HEK293 (cell line): ENCODE measurements around the gene ARID1A.

ENCODE experiments used
- CTCF ChIA-PET: fragments of 350-600 bp; formaldehyde crosslinking; extraction: SDS; loops from one replicate; lab custom pipeline; 2021; ENCODE audit warnings: antibody characterized with exemption; lab: Yijun Ruan, JAX
- POLR2A ChIA-PET: fragments of 300-600 bp; formaldehyde crosslinking; extraction: SDS; loops from one replicate; lab custom pipeline; 2020; ENCODE audit warnings: antibody characterized with exemption, inconsistent platforms; lab: Yijun Ruan, JAX
- H3K27ac ChIP-seq: fragments of 200-500 bp; sonication (Bioruptor generic); 2 replicates; pipeline ENCODE4 v1.5.1; 2014; ENCODE audit warnings: low read depth, low read length, control low read depth, inconsistent platforms; ENCODE audit errors: extremely low read depth
- H3K36me3 ChIP-seq, 2 experiments: fragments of 200-500 bp in 1 of 2; sonication (Bioruptor generic) in 1 of 2; 1 replicate in 1 of 2; 2 replicates in 1 of 2; pipeline ENCODE4 v1.5.1; 2014 to 2017; ENCODE audit warnings: inconsistent platforms in 2 of 2, low read length in 2 of 2; ENCODE audit not compliant: control insufficient read depth in 2 of 2, insufficient read depth in 1 of 2
- H3K4me1 ChIP-seq: fragments of 200-500 bp; sonication (Bioruptor generic); 2 replicates; pipeline ENCODE4 v1.5.1; 2014; ENCODE audit warnings: mild to moderate bottlenecking, low read length, inconsistent platforms; ENCODE audit not compliant: control insufficient read depth, insufficient read depth
- H3K4me3 ChIP-seq: 2 replicates; pipeline ENCODE4 v1.5.1; 2011; ENCODE audit warnings: low read depth, mild to moderate bottlenecking, control low read depth, low read length, moderate library complexity
- H3K9me3 ChIP-seq: fragments of 200-500 bp; sonication (Bioruptor generic); 2 replicates; pipeline ENCODE4 v1.5.1; 2014; ENCODE audit warnings: low read depth, low read length, inconsistent platforms; ENCODE audit not compliant: control insufficient read depth, insufficient read depth
- GLIS1 ChIP-seq: fragments of 450-650 bp; formaldehyde crosslinking; IDR thresholded peaks from 2 replicates; pipeline ENCODE4 v1.5.1; 2016; ENCODE audit warnings: missing biosample characterization, missing genetic modification characterization
- GLIS2 ChIP-seq: fragments of 450-650 bp; formaldehyde crosslinking; IDR thresholded peaks from 2 replicates; pipeline ENCODE4 v1.5.1; 2016; ENCODE audit warnings: missing biosample characterization, missing genetic modification characterization
- KLF7 ChIP-seq: fragments of 450-650 bp; formaldehyde crosslinking; IDR thresholded peaks from 2 replicates; pipeline ENCODE4 v1.5.1; 2016; ENCODE audit warnings: missing biosample characterization, missing genetic modification characterization, borderline replicate concordance
- KLF8 ChIP-seq: fragments of 450-650 bp; formaldehyde crosslinking; IDR thresholded peaks from 2 replicates; pipeline ENCODE4 v1.5.1; 2016; ENCODE audit warnings: missing biosample characterization, missing genetic modification characterization
- KLF9 ChIP-seq: fragments of 450-650 bp; formaldehyde crosslinking; IDR thresholded peaks from 2 replicates; pipeline ENCODE4 v1.5.1; 2016; ENCODE audit warnings: missing biosample characterization, missing genetic modification characterization, low read depth
- RBAK ChIP-seq: fragments of 450-650 bp; formaldehyde crosslinking; IDR thresholded peaks from 2 replicates; pipeline ENCODE4 v1.5.1; 2016; ENCODE audit warnings: missing biosample characterization, missing genetic modification characterization
- TCF7L2 ChIP-seq: IDR thresholded peaks from 2 replicates; pipeline ENCODE4 v1.6.1; 2011; ENCODE audit warnings: low read depth, mild to moderate bottlenecking, inconsistent platforms, low read length, moderate library complexity, borderline replicate concordance
- TRIM28 ChIP-seq: IDR thresholded peaks from 2 replicates; pipeline ENCODE4 v1.6.1; 2011; ENCODE audit warnings: low read length, control low read depth, borderline replicate concordance
- ZBTB7A ChIP-seq: fragments of 450-650 bp; formaldehyde crosslinking; IDR thresholded peaks from 2 replicates; pipeline ENCODE4 v1.5.1; 2016; ENCODE audit warnings: low read depth, missing biosample characterization, missing genetic modification characterization
- ZFP3 ChIP-seq: fragments of 450-650 bp; formaldehyde crosslinking; IDR thresholded peaks from 2 replicates; pipeline ENCODE4 v1.5.1; 2016; ENCODE audit warnings: low read depth, missing biosample characterization, missing genetic modification characterization
- ZFP69B ChIP-seq: fragments of 450-650 bp; formaldehyde crosslinking; IDR thresholded peaks from 2 replicates; pipeline ENCODE4 v1.5.1; 2016; ENCODE audit warnings: missing biosample characterization, missing genetic modification characterization
- ZNF146 ChIP-seq: fragments of 450-650 bp; formaldehyde crosslinking; IDR thresholded peaks from 2 replicates; pipeline ENCODE4 v1.5.1; 2016; ENCODE audit warnings: missing biosample characterization, missing genetic modification characterization
- ZNF148 ChIP-seq: fragments of 450-650 bp; formaldehyde crosslinking; IDR thresholded peaks from 2 replicates; pipeline ENCODE4 v1.5.0; 2017; ENCODE audit warnings: missing biosample characterization, missing genetic modification characterization, borderline replicate concordance
- ZNF184 ChIP-seq: fragments of 450-650 bp; IDR thresholded peaks from 2 replicates; pipeline ENCODE4 v1.5.1; 2018; ENCODE audit warnings: missing biosample characterization, mild to moderate bottlenecking, missing genetic modification characterization
- ZNF24 ChIP-seq: fragments of 450-650 bp; formaldehyde crosslinking; IDR thresholded peaks from 2 replicates; pipeline ENCODE4 v1.5.1; 2016; ENCODE audit warnings: missing biosample characterization, missing genetic modification characterization
- ZNF248 ChIP-seq: fragments of 450-650 bp; formaldehyde crosslinking; IDR thresholded peaks from 2 replicates; pipeline ENCODE4 v1.5.1; 2017; ENCODE audit warnings: missing biosample characterization, missing genetic modification characterization
- ZNF341 ChIP-seq: fragments of 450-650 bp; formaldehyde crosslinking; IDR thresholded peaks from 2 replicates; pipeline ENCODE4; 2016; ENCODE audit warnings: low read depth, missing biosample characterization, missing genetic modification characterization
- ZNF416 ChIP-seq: fragments of 450-650 bp; formaldehyde crosslinking; IDR thresholded peaks from 2 replicates; pipeline ENCODE4 v1.5.1; 2016; ENCODE audit warnings: missing biosample characterization, missing genetic modification characterization
- ZNF510 ChIP-seq: fragments of 450-650 bp; formaldehyde crosslinking; IDR thresholded peaks from 2 replicates; pipeline ENCODE4 v1.5.1; 2018; ENCODE audit warnings: mild to moderate bottlenecking, missing genetic modification characterization, missing biosample characterization; ENCODE audit not compliant: insufficient replicate concordance
- ZNF513 ChIP-seq: fragments of 450-650 bp; IDR thresholded peaks from 2 replicates; pipeline ENCODE4 v1.5.1; 2018; ENCODE audit warnings: missing biosample characterization, missing genetic modification characterization
- ZNF610 ChIP-seq: fragments of 450-650 bp; formaldehyde crosslinking; IDR thresholded peaks from 2 replicates; pipeline ENCODE4 v1.5.1; 2016; ENCODE audit warnings: missing biosample characterization, missing genetic modification characterization, borderline replicate concordance
- ZNF629 ChIP-seq: fragments of 450-650 bp; formaldehyde crosslinking; IDR thresholded peaks from 2 replicates; pipeline ENCODE4 v1.5.1; 2017; ENCODE audit warnings: missing biosample characterization, missing genetic modification characterization
- ZNF654 ChIP-seq: fragments of 450-650 bp; formaldehyde crosslinking; IDR thresholded peaks from 2 replicates; pipeline ENCODE4 v1.5.1; 2016; ENCODE audit warnings: low read depth, missing biosample characterization, missing genetic modification characterization
- ZNF677 ChIP-seq: fragments of 450-650 bp; IDR thresholded peaks from 2 replicates; pipeline ENCODE4 v1.5.0; 2018; ENCODE audit warnings: missing biosample characterization, mild to moderate bottlenecking, missing genetic modification characterization, moderate library complexity
- ZNF830 ChIP-seq: fragments of 450-650 bp; IDR thresholded peaks from 2 replicates; pipeline ENCODE4 v1.5.0; 2018; ENCODE audit warnings: missing biosample characterization, missing genetic modification characterization, low read depth, mild to moderate bottlenecking, moderate library complexity

ARID1A gene

DNA sequence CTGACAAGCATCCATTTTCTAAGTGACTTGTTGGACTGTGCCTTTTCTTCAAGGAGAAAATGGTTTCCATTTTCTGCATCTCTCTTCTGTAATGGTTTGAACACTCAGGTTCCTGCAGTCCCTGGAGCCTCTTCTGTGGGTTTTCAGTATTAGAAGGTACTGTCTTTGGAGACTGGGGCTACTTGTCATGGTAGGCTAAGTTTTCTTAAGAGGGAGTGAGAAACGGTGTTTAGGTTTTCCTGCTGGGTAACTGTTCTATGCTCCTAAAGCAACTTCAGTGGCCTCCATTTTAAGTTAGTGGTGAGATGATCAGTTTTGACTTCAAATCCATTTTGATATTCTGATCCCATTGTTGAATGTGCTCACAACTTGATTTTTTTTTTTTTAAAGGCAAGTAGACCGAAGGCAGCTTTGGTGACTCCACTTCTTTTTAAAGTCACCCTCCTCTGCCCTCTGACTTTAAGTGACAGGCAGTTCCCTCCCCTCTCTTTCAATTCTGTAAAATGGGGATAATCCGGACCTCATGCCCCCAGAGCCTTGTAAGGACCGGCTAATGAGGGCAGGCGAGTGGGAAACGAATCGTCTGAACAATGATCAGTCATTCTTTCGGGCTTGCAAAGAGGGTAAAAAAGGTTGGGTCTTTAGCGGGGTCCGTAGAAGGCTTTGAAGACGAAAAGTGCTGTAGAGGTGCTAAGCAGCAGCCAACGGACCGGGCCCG, 1.0 kb upstream of the ARID1A start:
- H3K9me3 ChIP-seq: no peaks in the 10 kb centered on the region
- H3K27ac ChIP-seq: peak overlapping the region; percentile 38; the same call in 1 of the 2 replicates
- H3K4me1 ChIP-seq: peaks cover 12% of the 10 kb centered on the region
- TF ChIP-seq ZFP3 (tag by site-specific recombination) (peak; percentile 22; the same call in 1 of the 2 replicates), ZNF24 (no peak)
- ChIA-PET POLR2A (interaction anchor here (0.7 to 5.0 kb wide), 2 partner anchors 90 to 94 kb away, joined by 3 to 56 read pairs; partner anchors contain the start of gene PIGV), CTCF (interaction anchor here (0.6 to 8.4 kb wide), 3 partner anchors 29 to 94 kb away, joined by 3 to 58 read pairs (median 4); partner anchors contain the start of gene PIGV)
- peaks cover 0 to 3% of the 10 kb centered on the region in 2 experiments; a peak in 1 of 3 replicates for H3K36me3 ChIP-seq
- H3K4me3 ChIP-seq: peak overlapping the region; percentile 72

- peaks cover 24% of the 10 kb centered on the region for H3K4me1 ChIP-seq
- H3K36me3 ChIP-seq: peaks cover 0 to 7% of the 10 kb centered on the region in 2 experiments; a peak in 1 of 3 replicates
- peak overlapping the region; percentile 92 for H3K27ac ChIP-seq
- no peak for TF ChIP-seq ZNF610 (tag by site-specific recombination)
- TF ChIP-seq ZNF148 (tag by site-specific recombination): no peak
- no peak for TF ChIP-seq KLF7 (tag by site-specific recombination)
- no peak for TF ChIP-seq TCF7L2
- TF ChIP-seq ZNF830: no peak
- TF ChIP-seq ZNF341: no peak
- no peak for TF ChIP-seq ZNF510 (tag by site-specific recombination)
- TF ChIP-seq ZNF416: no peak
- no peak for TF ChIP-seq ZNF654
- no peak for TF ChIP-seq KLF8 (tag by site-specific recombination)
- no peak for TF ChIP-seq ZFP69B
- TF ChIP-seq ZNF184 (tag by site-specific recombination): no peak
- POLR2A ChIA-PET: interaction anchor here (1.0 to 5.0 kb wide), 7 partner anchors 19 to 100 kb away, joined by 4 to 56 read pairs (median 8); partner anchors contain the start of gene PIGV
- no peaks in the 10 kb centered on the region for H3K9me3 ChIP-seq
- peak overlapping the region; percentile 72 for H3K4me3 ChIP-seq
- CTCF ChIA-PET: interaction anchor here (0.5 to 4.2 kb wide), 4 partner anchors 17 to 1210 kb away, joined by 3 to 31 read pairs (median 4); partner anchors contain the start of gene PIGV
Observed at GRCh38 chr1:26696119-26696653, 371 bp downstream of the ARID1A start.

DNA sequence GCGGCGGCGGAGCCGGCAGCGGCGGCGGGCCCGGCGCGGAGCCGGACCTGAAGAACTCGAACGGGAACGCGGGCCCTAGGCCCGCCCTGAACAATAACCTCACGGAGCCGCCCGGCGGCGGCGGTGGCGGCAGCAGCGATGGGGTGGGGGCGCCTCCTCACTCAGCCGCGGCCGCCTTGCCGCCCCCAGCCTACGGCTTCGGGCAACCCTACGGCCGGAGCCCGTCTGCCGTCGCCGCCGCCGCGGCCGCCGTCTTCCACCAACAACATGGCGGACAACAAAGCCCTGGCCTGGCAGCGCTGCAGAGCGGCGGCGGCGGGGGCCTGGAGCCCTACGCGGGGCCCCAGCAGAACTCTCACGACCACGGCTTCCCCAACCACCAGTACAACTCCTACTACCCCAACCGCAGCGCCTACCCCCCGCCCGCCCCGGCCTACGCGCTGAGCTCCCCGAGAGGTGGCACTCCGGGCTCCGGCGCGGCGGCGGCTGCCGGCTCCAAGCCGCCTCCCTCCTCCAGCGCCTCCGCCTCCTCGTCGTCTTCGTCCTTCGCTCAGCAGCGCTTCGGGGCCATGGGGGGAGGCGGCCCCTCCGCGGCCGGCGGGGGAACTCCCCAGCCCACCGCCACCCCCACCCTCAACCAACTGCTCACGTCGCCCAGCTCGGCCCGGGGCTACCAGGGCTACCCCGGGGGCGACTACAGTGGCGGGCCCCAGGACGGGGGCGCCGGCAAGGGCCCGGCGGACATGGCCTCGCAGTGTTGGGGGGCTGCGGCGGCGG, 1.0 kb downstream of the ARID1A start:
- H3K4me1 ChIP-seq: peaks cover 30% of the 10 kb centered on the region
- H3K9me3 ChIP-seq: no peaks in the 10 kb centered on the region
- peaks cover 0 to 10% of the 10 kb centered on the region in 2 experiments; a peak in 1 of 3 replicates for H3K36me3 ChIP-seq
- H3K27ac ChIP-seq: peak overlapping the region; percentile 92
- peak overlapping the region; percentile 72 for H3K4me3 ChIP-seq
- ChIA-PET CTCF (interaction anchor here (0.5 to 4.2 kb wide), 5 partner anchors 17 to 1211 kb away, joined by 3 to 31 read pairs (median 4); partner anchors contain the start of gene PIGV), POLR2A (interaction anchor here (0.6 to 5.0 kb wide), 14 partner anchors 9 to 227 kb away, joined by 3 to 56 read pairs (median 7); partner anchors contain the start of gene PIGV)
- no peak for TF ChIP-seq KLF9 (tag by site-specific recombination)
- TF ChIP-seq ZNF513: no peak
- TF ChIP-seq TRIM28: no peak
- no peak for TF ChIP-seq RBAK (tag by site-specific recombination)
- no peak for TF ChIP-seq ZNF654
- no peak for TF ChIP-seq ZNF510 (tag by site-specific recombination)
- TF ChIP-seq ZNF629 (tag by site-specific recombination): no peak
- TF ChIP-seq KLF7 (tag by site-specific recombination): no peak
- TF ChIP-seq ZBTB7A (tag by site-specific recombination): peak; percentile 45; the same call in 1 of the 2 replicates
- TF ChIP-seq ZNF248 (tag by site-specific recombination): no peak
- TF ChIP-seq GLIS2 (tag by site-specific recombination): peak; percentile 75; the same call in 1 of the 2 replicates
- TF ChIP-seq ZNF146 (tag by site-specific recombination): no peak
- 0 out of 2 replicates have a peak, but pooled peaks have one; percentile 8 for TF ChIP-seq ZNF677 (tag by site-specific recombination)
- no peak for TF ChIP-seq GLIS1 (tag by site-specific recombination)
